ENCODE measurements around the gene GALNT17.
"Not testable (repeated sequence)": the region's sequence is repeated elsewhere in the genome, so short reads cannot be mapped to it uniquely, and the experiment has no call there.

- TF ChIP-seq FOXK2 (IDR thresholded peaks at IDR 0.05); ZNF384 (IDR thresholded peaks at IDR 0.05); SP1 (IDR thresholded peaks at IDR 0.05); BHLHE40 (IDR thresholded peaks at IDR 0.05; ENCODE audit: borderline replicate concordance); CTBP1 (IDR thresholded peaks at IDR 0.05; ENCODE audit: borderline replicate concordance); SUZ12 (IDR thresholded peaks at IDR 0.05): not testable (repeated sequence)
These were observed 460.4 kb downstream of the GALNT17 start for GRCh38 chr7:71592388-71592787.
